Ovary (tissue), 3 donors: ENCODE results near the gene LIMA1.

Source experiments
- EP300 ChIP-seq: sonication (generic); formaldehyde crosslinking; IDR thresholded peaks from one replicate; pipeline ENCODE4 v1.6.1; 2017; ENCODE audit warnings: antibody characterized with exemption
- TF ChIP-seq, protein P1 (sequence below), 3 donors: fragments of 450-650 bp in 2 of 3; fragments of 200-600 bp in 1 of 3; IDR thresholded peaks; one replicate each; pipeline versions ENCODE4 v1.5.1 to v1.8.0; 2016 to 2022; ENCODE audit warnings: antibody characterized with exemption in 3 of 3, mild to moderate bottlenecking in 1 of 3
- donor health status: DM: no; HTN: no; CAD: no.

DNA sequence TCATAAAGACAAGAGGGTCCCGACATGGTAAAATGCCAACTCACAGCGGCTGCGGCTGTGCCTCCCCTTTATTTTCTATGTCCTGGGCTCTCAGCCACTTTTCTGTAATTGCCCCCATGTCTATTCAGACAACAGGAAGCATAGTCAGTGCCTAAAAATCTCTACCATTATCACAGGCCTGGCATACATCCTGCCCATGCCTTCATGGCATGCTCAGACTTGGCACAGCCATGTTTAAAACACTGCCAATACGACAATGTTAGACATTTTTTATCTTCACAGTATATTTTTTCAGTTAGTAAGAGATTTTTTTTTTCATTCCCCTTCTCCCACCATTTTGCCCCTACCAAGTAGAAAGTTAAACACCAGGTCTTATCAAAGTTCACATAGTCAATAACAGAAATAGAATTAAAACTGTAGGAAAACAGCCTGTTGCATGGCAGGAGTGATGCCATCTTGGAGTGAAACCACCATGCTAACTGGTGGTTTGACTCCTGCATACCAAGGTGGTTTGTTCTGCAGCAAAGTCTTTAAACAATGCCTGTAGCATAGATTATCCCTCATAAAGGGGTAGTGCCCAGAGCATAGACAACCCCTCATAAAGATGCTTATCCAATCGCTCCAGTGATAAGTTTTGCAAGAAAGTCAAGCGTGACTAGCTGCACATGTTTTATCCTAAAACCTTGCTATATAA lies 97.2 kb downstream of the LIMA1 start:
- TF ChIP-seq EP300, result no peak
- TF ChIP-seq, protein P1, sequence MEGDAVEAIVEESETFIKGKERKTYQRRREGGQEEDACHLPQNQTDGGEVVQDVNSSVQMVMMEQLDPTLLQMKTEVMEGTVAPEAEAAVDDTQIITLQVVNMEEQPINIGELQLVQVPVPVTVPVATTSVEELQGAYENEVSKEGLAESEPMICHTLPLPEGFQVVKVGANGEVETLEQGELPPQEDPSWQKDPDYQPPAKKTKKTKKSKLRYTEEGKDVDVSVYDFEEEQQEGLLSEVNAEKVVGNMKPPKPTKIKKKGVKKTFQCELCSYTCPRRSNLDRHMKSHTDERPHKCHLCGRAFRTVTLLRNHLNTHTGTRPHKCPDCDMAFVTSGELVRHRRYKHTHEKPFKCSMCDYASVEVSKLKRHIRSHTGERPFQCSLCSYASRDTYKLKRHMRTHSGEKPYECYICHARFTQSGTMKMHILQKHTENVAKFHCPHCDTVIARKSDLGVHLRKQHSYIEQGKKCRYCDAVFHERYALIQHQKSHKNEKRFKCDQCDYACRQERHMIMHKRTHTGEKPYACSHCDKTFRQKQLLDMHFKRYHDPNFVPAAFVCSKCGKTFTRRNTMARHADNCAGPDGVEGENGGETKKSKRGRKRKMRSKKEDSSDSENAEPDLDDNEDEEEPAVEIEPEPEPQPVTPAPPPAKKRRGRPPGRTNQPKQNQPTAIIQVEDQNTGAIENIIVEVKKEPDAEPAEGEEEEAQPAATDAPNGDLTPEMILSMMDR (IDR thresholded peaks at IDR 0.05), result no peak
